PC-9 (cell line): ENCODE data around the gene ID4.

Experiments used
- EZH2 ChIP-seq: fragments of 200-600 bp; sonication (generic); IDR thresholded peaks from 2 replicates; pipeline ENCODE4 v1.8.0; 2017; ENCODE audit warnings: antibody characterized with exemption, low read depth
- TF ChIP-seq, protein P1 (sequence below): fragments of 200-600 bp; sonication (generic); conservative IDR thresholded peaks from 2 replicates; pipeline ENCODE4 v1.6.1; 2017; ENCODE audit warnings: mixed run types, antibody characterized with exemption, mild to moderate bottlenecking, moderate library complexity

DNA sequence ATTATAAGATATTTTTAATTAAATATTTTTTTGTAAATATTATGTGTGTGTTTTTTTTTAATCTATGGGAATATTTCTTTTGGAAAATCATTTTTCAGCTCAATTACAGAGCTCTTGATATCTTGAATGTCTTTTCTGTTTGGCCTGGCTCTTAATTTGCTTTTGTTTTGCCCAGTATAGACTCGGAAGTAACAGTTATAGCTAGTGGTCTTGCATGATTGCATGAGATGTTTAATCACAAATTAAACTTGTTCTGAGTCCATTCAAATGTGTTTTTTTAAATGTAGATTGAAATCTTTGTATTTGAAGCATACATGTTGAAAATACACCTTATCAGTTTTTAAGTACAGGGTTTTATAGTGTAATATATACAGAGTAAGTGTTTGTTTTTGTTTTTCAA is 2.6 kb downstream of the ID4 start:
- TF ChIP-seq, protein P1, sequence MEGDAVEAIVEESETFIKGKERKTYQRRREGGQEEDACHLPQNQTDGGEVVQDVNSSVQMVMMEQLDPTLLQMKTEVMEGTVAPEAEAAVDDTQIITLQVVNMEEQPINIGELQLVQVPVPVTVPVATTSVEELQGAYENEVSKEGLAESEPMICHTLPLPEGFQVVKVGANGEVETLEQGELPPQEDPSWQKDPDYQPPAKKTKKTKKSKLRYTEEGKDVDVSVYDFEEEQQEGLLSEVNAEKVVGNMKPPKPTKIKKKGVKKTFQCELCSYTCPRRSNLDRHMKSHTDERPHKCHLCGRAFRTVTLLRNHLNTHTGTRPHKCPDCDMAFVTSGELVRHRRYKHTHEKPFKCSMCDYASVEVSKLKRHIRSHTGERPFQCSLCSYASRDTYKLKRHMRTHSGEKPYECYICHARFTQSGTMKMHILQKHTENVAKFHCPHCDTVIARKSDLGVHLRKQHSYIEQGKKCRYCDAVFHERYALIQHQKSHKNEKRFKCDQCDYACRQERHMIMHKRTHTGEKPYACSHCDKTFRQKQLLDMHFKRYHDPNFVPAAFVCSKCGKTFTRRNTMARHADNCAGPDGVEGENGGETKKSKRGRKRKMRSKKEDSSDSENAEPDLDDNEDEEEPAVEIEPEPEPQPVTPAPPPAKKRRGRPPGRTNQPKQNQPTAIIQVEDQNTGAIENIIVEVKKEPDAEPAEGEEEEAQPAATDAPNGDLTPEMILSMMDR: no peak
- TF ChIP-seq EZH2: no peak
